NT2/D1 (cell line): ENCODE results near the gene ANKRD39.

Source experiments
- DNase-seq: peaks from one replicate; pipeline ENCODE4 v3.0.0-alpha.2; 2011; ENCODE audit warnings: low read depth, low spot score
- H3K27me3 ChIP-seq: 2 replicates; pipeline ENCODE4 v1.6.0; 2011; ENCODE audit warnings: mild to moderate bottlenecking; ENCODE audit not compliant: insufficient read length, insufficient read depth
- H3K36me3 ChIP-seq: 2 replicates; pipeline ENCODE4 v1.6.1; 2011; ENCODE audit warnings: mild to moderate bottlenecking, low read length, mixed read lengths; ENCODE audit not compliant: insufficient read depth, insufficient read length
- H3K4me1 ChIP-seq: 2 replicates; pipeline ENCODE4 v1.5.1; 2011; ENCODE audit not compliant: insufficient read depth, insufficient read length
- H3K4me3 ChIP-seq: 2 replicates; pipeline ENCODE4 v1.5.1; 2011; ENCODE audit warnings: low read depth; ENCODE audit not compliant: insufficient read length
- H3K9ac ChIP-seq: 2 replicates; pipeline ENCODE4 v1.6.0; 2011; ENCODE audit warnings: low read depth; ENCODE audit not compliant: insufficient read length
- H3K9me3 ChIP-seq: 2 replicates; pipeline ENCODE4 v1.5.1; 2011; ENCODE audit warnings: mild to moderate bottlenecking, low read length; ENCODE audit not compliant: insufficient read depth
- SUZ12 ChIP-seq: IDR thresholded peaks from 2 replicates; pipeline ENCODE4 v1.6.1; 2011; ENCODE audit not compliant: insufficient read length, insufficient read depth; ENCODE audit errors: extremely low read depth
- YY1 ChIP-seq: IDR thresholded peaks from 2 replicates; pipeline ENCODE4 v1.6.1; 2011; ENCODE audit not compliant: insufficient read length, insufficient read depth
- ZNF274 ChIP-seq: IDR thresholded peaks from 2 replicates; pipeline ENCODE4 v1.6.1; 2011; ENCODE audit warnings: mild to moderate bottlenecking, low read depth, low read length

The ANKRD39 gene

GRCh38 chr2:96869281-96869821 is 11.5 kb upstream of the ANKRD39 start:
- Histone ChIP-seq H3K4me1 (peaks cover 27% of the 10 kb centered on the region), H3K27me3 (peaks cover 3% of the 10 kb centered on the region), H3K9me3 (no peaks in the 10 kb centered on the region), H3K36me3 (peaks cover 37% of the 10 kb centered on the region), H3K9ac (peak overlapping the region; percentile 90), H3K4me3 (peak overlapping the region; percentile 83)
- no peak for DNase-seq
- TF ChIP-seq SUZ12 (no peak), ZNF274 (no peak), YY1 (no peak)

GRCh38 chr2:96868555-96869280 is 10.9 kb upstream of the ANKRD39 start:
- Histone ChIP-seq H3K9ac (peak overlapping the region; percentile 90), H3K27me3 (peaks cover 3% of the 10 kb centered on the region)

GRCh38 chr2:96867756-96868554 is 10.1 kb upstream of the ANKRD39 start:
- peaks cover 3% of the 10 kb centered on the region for H3K27me3 ChIP-seq
- no peak for DNase-seq
- H3K9me3 ChIP-seq, result no peaks in the 10 kb centered on the region
- H3K4me1 ChIP-seq, result peaks cover 21% of the 10 kb centered on the region
- peaks cover 51% of the 10 kb centered on the region for H3K36me3 ChIP-seq
- peak overlapping the region; percentile 83 for H3K4me3 ChIP-seq
- TF ChIP-seq YY1 (no peak), ZNF274 (no peak), SUZ12 (no peak)
- H3K9ac ChIP-seq, result peak overlapping the region; percentile 90

More at GRCh38 chr2:96868555-96869280, 10.9 kb upstream of the ANKRD39 start:
- DNase-seq, result no peak
- no peaks in the 10 kb centered on the region for H3K9me3 ChIP-seq
- no peak for TF ChIP-seq ZNF274
- no peak for TF ChIP-seq YY1
- TF ChIP-seq SUZ12, result no peak
- peak overlapping the region; percentile 83 for H3K4me3 ChIP-seq
- peaks cover 23% of the 10 kb centered on the region for H3K4me1 ChIP-seq
- peaks cover 43% of the 10 kb centered on the region for H3K36me3 ChIP-seq

- Histone ChIP-seq H3K9ac (peak overlapping the region; percentile 90), H3K4me3 (peak overlapping the region; percentile 83), H3K27me3 (peaks cover 3% of the 10 kb centered on the region), H3K36me3 (peaks cover 53% of the 10 kb centered on the region), H3K9me3 (no peaks in the 10 kb centered on the region), H3K4me1 (peaks cover 21% of the 10 kb centered on the region)
- TF ChIP-seq YY1 (no peak), SUZ12 (no peak), ZNF274 (no peak)
- no peak for DNase-seq
Measured at GRCh38 chr2:96866986-96867755, 9.4 kb upstream of the ANKRD39 start.

- no peak for DNase-seq
- H3K27me3 ChIP-seq, result peaks cover 3% of the 10 kb centered on the region
- H3K9ac ChIP-seq, result peak overlapping the region; percentile 58
- peaks cover 59% of the 10 kb centered on the region for H3K36me3 ChIP-seq
- peaks cover 21% of the 10 kb centered on the region for H3K4me1 ChIP-seq
- no peak overlapping the region for H3K4me3 ChIP-seq
- H3K9me3 ChIP-seq, result no peaks in the 10 kb centered on the region
- TF ChIP-seq SUZ12, result no peak
- no peak for TF ChIP-seq YY1
- TF ChIP-seq ZNF274, result no peak
Measured at GRCh38 chr2:96866586-96866985, 8.8 kb upstream of the ANKRD39 start.

- Histone ChIP-seq H3K9ac (peak overlapping the region; percentile 58), H3K4me3 (no peak overlapping the region), H3K27me3 (peaks cover 3% of the 10 kb centered on the region), H3K36me3 (peaks cover 64% of the 10 kb centered on the region), H3K4me1 (peaks cover 24% of the 10 kb centered on the region), H3K9me3 (no peaks in the 10 kb centered on the region)
- TF ChIP-seq ZNF274 (no peak), SUZ12 (no peak), YY1 (no peak)
- DNase-seq, result no peak
Measured at GRCh38 chr2:96866149-96866548, 8.3 kb upstream of the ANKRD39 start.
